Vagina (tissue), 2 donors: ENCODE data around the gene GGCX. TPM values are rescaled to one million over a fixed set of nuclear protein-coding genes. Genes with fewer than 3 reads are reported as not detected.

Experiments used
- DNase-seq, 2 donors: peaks; one replicate each; pipeline ENCODE4 v3.0.0-alpha.2; 2017; ENCODE audit errors: extremely low spot score in 2 of 2
- H3K27ac ChIP-seq: fragments of 200-600 bp; sonication (generic); one replicate; pipeline ENCODE4 v1.5.1; 2019
- H3K27me3 ChIP-seq: fragments of 200-600 bp; sonication (generic); one replicate; pipeline ENCODE4 v1.5.1; 2019
- H3K36me3 ChIP-seq, 2 donors: fragments of 200-600 bp; sonication (generic); one replicate each; pipeline ENCODE4 v1.5.1; 2017 to 2019
- H3K4me1 ChIP-seq: fragments of 200-600 bp; sonication (generic); one replicate; pipeline ENCODE4 v1.5.1; 2019
- H3K4me3 ChIP-seq, 2 donors: fragments of 200-600 bp; sonication (generic); 1 replicate in 1 of 2; 2 replicates in 1 of 2; pipeline ENCODE4 v1.5.1; 2016 to 2019
- H3K9me3 ChIP-seq: fragments of 200-600 bp; sonication (generic); one replicate; pipeline ENCODE4 v1.5.1; 2019
- POLR2A ChIP-seq, 2 donors: fragments of 450-650 bp; IDR thresholded peaks; one replicate each; pipeline ENCODE4 v1.6.1; 2017; ENCODE audit warnings: antibody characterized with exemption in 2 of 2, mild to moderate bottlenecking in 2 of 2, moderate library complexity in 2 of 2
- POLR2AphosphoS5 ChIP-seq, 2 donors: sonication (generic); formaldehyde crosslinking; IDR thresholded peaks; one replicate each; pipeline ENCODE4 v1.9.0; 2017; ENCODE audit warnings: antibody characterized with exemption in 2 of 2, mild to moderate bottlenecking in 2 of 2, low read depth in 1 of 2; ENCODE audit not compliant: insufficient read depth in 1 of 2
- intact Hi-C: fragments of 100-400 bp; cut with DNase I; formaldehyde crosslinking; loops from one replicate; pipeline ENCODE4 v1.15.1; 2023
- total RNA-seq: library from RNA; depleted of rRNA; stranded (reverse); fragments of >200 nt; gene quantifications from one replicate; pipeline ENCODE4 v1.2.3, GENCODE V29; 2016
- TF ChIP-seq, protein P1 (sequence below), 3 experiments: fragments of 450-650 bp in 2 of 3; fragments of 200-600 bp in 1 of 3; sonication (generic) in 1 of 3; IDR thresholded peaks; one replicate each; pipeline ENCODE4 v1.5.1; 2017 to 2019; ENCODE audit warnings: antibody characterized with exemption in 3 of 3, mild to moderate bottlenecking in 2 of 3, moderate library complexity in 2 of 3

Gene GGCX
- total RNA-seq, 1 donor from 2014 or later: 18.2 TPM

- H3K4me1 ChIP-seq: peaks cover 62% of the 10 kb centered on the region
- peak overlapping the region; percentile 54 to 78 for H3K4me3 ChIP-seq
- no peaks in the 10 kb centered on the region for H3K27me3 ChIP-seq
- DNase-seq: no peak
- H3K36me3 ChIP-seq: no peaks in the 10 kb centered on the region
- no peaks in the 10 kb centered on the region for H3K9me3 ChIP-seq
- peak overlapping the region; percentile 95 for H3K27ac ChIP-seq
- intact Hi-C loops: no loop called here
- TF ChIP-seq, protein P1, sequence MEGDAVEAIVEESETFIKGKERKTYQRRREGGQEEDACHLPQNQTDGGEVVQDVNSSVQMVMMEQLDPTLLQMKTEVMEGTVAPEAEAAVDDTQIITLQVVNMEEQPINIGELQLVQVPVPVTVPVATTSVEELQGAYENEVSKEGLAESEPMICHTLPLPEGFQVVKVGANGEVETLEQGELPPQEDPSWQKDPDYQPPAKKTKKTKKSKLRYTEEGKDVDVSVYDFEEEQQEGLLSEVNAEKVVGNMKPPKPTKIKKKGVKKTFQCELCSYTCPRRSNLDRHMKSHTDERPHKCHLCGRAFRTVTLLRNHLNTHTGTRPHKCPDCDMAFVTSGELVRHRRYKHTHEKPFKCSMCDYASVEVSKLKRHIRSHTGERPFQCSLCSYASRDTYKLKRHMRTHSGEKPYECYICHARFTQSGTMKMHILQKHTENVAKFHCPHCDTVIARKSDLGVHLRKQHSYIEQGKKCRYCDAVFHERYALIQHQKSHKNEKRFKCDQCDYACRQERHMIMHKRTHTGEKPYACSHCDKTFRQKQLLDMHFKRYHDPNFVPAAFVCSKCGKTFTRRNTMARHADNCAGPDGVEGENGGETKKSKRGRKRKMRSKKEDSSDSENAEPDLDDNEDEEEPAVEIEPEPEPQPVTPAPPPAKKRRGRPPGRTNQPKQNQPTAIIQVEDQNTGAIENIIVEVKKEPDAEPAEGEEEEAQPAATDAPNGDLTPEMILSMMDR (IDR thresholded peaks at IDR 0.05): no peak
- TF ChIP-seq POLR2A (IDR thresholded peaks at IDR 0.05) (no peak), POLR2AphosphoS5 (IDR thresholded peaks at IDR 0.05; ENCODE audit: insufficient read depth in 1 of 2, low read depth in 1 of 2) (peak; percentile 54 to 81)
Observed at GRCh38 chr2:85584857-85585780, 23.8 kb upstream of the GGCX start.

- Histone ChIP-seq H3K4me3 (peak within 1 kb of the TSS; percentile 54 to 78), H3K27me3 (no peaks in the 10 kb centered on the region), H3K27ac (peak within 1 kb of the TSS; percentile 95), H3K36me3 (no peaks in the 10 kb centered on the region), H3K9me3 (no peaks in the 10 kb centered on the region), H3K4me1 (peaks cover 62% of the 10 kb centered on the region)
- TF ChIP-seq, protein P1 (IDR thresholded peaks at IDR 0.05): no peak
- TF ChIP-seq POLR2AphosphoS5 (IDR thresholded peaks at IDR 0.05; ENCODE audit: insufficient read depth in 1 of 2, low read depth in 1 of 2) (peak in 1 of 2 donors; percentile 50), POLR2A (IDR thresholded peaks at IDR 0.05) (peak in 1 of 2 donors; percentile 44)
- intact Hi-C loops: no loop called here
- no peak for DNase-seq
Observed at GRCh38 chr2:85584354-85584856, 23.1 kb upstream of the GGCX start, which contains the start of gene VAMP5. TSS of gene VAMP5 (plus strand) at chr2:85584431. CDS start at chr2:85584491, 60 bp downstream.

DNA sequence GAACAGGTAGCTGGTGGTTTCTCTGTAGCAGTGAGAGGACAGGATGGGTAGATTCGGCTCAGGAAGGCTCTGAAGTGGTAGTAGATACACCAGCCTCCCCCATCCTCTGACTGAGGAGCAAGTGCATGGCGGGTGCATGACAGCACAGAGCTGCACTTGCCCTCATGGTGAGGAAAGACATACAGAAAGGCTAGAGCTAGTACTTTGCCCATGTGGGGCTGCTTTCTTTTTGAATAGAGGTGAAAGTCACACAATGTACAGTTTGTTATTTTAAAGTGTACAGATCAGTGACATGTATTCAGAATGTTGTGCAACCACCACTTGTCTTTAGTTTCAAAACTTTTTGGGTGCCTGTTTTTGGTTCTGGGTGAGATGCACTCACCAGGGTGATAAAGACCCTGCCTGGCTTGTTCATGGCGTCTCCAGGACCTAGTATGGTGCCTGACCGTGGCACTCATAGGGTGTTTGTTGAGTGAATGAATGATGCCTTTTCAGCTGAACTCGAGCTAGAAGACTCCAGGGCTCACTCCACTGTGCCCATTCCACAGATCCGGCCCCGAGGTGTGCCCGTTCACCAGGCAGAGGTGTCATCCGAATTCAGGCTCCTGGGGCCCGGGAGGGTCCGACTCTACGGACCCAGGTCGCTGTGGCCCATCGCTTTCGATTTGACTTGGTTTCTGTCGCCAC, 22.5 kb upstream of the GGCX start:
- TF ChIP-seq POLR2AphosphoS5 (IDR thresholded peaks at IDR 0.05; ENCODE audit: insufficient read depth in 1 of 2, low read depth in 1 of 2) (no peak), POLR2A (IDR thresholded peaks at IDR 0.05) (no peak)
- TF ChIP-seq, protein P1 (IDR thresholded peaks at IDR 0.05): no peak
- no peaks in the 10 kb centered on the region for H3K27me3 ChIP-seq
- H3K27ac ChIP-seq: peak overlapping the region; percentile 95
- no peak for DNase-seq
- H3K4me1 ChIP-seq: peaks cover 62% of the 10 kb centered on the region
- peak overlapping the region; percentile 54 to 78 for H3K4me3 ChIP-seq
- no peaks in the 10 kb centered on the region for H3K9me3 ChIP-seq
- intact Hi-C loops: no loop called here
- no peaks in the 10 kb centered on the region for H3K36me3 ChIP-seq

GRCh38 chr2:85582492-85582891, 21.2 kb upstream of the GGCX start:
- intact Hi-C loops: loop anchor here (1.0 kb wide), 1 partner anchor 18 kb away; no protein-coding TSS in a partner anchor
- H3K27me3 ChIP-seq: no peaks in the 10 kb centered on the region
- no peaks in the 10 kb centered on the region for H3K9me3 ChIP-seq
- H3K27ac ChIP-seq: peak overlapping the region; percentile 27
- H3K36me3 ChIP-seq: no peaks in the 10 kb centered on the region
- H3K4me3 ChIP-seq: no peak overlapping the region
- H3K4me1 ChIP-seq: peaks cover 60% of the 10 kb centered on the region
- DNase-seq: no peak
- TF ChIP-seq, protein P1 (IDR thresholded peaks at IDR 0.05): no peak
